GM19035 (cell line): Measurements from ENCODE around the gene CFAP157.

Experiments
- ATAC-seq: cut with Tn5 transposase; IDR thresholded peaks from one replicate; pipeline ENCODE4 v1.9.1; 2021; ENCODE audit not compliant: unreplicated experiment

CFAP157 gene

DNA sequence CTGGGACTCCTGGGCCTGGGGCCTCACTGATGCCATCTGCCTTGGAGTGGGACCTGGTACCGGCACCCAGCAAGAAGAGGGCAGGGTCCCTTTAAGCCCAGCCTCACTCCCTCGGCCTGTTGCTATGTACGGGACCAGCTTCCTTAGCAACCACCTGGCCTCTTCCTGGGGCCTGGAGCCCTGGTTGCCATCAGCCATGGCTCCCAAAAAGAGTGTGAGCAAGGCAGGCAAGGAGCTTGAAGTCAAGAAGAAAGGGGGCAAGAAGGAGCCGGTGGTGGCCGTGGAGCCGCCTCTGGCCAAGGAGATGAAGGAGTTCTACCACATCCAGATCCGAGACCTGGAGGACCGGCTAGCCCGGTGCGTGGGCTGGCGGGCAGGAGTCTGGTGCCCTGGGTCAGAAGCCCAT is at the start of gene CFAP157:
CFAP157 (plus strand) TSS at position 153 of the 406 bp plus-strand sequence; CDS start at position 197, 44 bp downstream.
- no peak for ATAC-seq

DNA sequence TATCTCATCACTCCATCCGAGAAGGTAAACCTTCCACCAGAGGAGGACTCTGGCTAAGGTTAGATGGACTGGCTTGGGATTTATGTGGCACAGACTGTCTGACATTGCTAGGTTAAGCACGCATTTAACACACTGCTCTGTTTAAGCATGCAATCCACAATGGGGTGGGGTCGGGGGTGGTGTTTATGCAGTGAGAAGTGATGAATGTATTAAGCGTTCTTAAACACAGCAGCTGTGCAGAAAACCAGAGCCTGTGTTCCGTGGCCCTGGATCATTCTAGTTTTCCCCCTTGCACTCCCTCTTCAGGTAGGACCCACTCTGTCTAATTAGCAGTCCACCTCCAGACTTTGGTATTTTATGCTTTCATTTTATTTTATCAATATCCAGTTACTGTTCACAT is 48.4 kb upstream of the CFAP157 start:
- no peak for ATAC-seq

DNA sequence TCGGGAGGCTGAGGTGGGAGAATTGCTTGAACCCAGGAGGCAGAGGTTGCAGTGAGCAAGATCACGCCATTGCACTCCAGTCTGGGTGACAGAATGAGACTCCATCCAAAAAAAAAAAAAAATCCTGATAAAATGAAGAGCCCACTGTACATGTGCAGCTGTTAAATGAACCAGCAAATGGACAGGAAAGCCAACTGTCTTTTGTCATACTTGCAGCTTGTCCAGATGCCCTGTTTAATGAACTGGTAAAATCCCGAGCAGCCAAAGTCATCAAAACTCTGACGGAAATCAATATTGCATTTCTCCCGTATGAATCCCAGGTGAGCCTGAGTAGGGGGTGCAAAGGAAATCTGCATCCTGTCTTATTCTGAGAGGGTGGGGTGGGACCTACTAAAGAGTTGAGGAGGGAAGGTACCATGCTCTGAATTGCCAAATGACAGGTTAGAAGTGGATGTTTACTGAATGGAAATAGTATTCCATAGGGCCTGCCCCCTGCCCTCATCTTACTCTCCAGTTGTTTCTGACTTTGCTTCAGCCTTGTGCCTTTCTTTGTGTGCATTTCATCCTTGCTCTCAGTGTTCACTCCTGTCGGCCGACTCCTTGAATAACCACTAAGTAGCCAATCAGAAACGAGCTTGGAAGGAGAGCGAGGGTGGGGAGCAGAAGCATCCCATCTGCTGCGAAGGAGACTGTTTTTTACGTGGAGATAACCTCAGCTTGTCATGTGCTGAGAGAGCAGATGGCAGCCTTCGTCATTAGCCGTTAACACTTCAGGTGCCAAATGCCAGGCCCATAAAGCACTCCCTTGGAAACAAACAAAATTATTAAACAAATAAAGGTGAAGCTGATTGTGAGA is 45.7 kb upstream of the CFAP157 start:
- no peak for ATAC-seq

- ATAC-seq = no peak
Measured at GRCh38 chr9:127662617-127663016, 44.2 kb upstream of the CFAP157 start.

- ATAC-seq = no peak
Measured at GRCh38 chr9:127664324-127664677, 42.5 kb upstream of the CFAP157 start.

GRCh38 chr9:127664678-127665507 is 41.9 kb upstream of the CFAP157 start:
- ATAC-seq = no peak

DNA sequence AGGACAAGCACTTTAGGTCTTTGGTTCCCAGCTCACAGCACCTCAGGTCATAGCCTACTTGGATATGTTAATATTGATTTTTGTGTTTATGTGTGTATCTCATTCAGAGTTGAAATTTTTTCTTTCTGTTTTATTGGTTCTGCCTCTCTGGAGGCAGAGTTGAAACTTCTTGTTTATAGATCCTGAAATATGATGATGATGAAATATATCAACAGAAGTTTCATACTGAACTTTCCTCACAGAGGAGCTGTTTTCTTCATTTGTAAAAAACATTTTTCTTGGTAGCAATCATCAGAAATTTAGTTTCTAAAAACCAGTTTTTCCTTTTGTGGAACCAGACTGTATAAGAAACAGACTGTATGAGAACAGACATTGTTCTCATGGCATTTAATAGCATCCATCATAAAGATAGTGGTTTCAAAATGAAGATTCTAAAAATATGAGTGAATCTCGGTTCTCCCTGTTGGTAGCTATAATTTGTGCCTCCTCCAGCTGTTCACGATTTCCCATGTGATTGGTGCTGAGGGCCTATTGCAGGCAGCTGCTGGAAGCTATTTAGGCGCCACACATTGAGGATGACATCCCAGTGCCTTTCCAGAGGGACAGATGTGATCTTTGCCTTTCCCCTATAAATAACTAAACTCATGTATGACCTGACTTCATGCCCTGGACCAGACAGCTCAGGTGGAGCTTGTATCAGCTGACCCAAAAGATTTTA is 39.5 kb upstream of the CFAP157 start:
- no peak for ATAC-seq

GRCh38 chr9:127667906-127668305 is 38.9 kb upstream of the CFAP157 start:
- no peak for ATAC-seq

GRCh38 chr9:127673234-127673633 is 33.6 kb upstream of the CFAP157 start:
- ATAC-seq = no peak

DNA sequence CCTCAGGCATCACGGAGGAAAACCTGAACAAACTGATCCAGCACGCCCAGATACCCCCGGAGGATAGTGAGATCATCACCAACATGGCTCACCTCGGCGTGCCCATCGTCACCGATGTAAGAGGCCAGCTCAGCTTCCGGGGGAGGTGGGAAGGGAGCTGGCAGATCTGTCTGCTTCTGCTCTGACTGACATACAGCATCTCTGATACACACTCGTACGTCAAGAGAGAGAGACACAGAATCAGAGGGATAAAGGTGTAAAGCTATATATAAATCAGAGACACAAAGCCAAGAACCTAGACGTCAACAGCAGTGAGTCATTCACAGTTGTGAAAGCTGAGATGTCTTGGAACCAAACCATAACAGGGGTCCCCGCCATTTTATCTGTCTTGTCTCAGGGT is 30.1 kb upstream of the CFAP157 start:
- no peak for ATAC-seq

GRCh38 chr9:127679506-127679905 is 27.3 kb upstream of the CFAP157 start:
- ATAC-seq = no peak

DNA sequence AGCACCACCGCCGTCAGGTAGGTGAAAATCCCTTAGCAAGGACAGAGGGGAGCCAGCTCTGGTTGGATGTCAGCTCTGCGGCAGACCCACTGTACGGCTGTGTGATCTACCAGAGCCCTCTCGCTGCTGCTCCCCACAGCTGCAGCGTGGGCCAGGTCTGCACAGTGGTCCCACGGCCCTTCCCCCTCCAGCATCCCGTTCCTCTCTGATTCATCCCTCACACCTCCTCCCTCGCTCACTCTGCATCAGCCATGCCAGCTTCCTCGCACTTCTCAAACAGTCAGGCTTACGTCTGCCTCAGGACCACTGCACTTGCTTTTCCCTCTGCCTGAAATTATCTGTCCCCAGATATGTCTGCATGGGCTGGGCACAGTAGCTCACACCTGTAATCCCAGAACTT is 26.6 kb upstream of the CFAP157 start:
- ATAC-seq = no peak

- ATAC-seq = no peak
Measured at GRCh38 chr9:127680846-127681245, 25.9 kb upstream of the CFAP157 start.

DNA sequence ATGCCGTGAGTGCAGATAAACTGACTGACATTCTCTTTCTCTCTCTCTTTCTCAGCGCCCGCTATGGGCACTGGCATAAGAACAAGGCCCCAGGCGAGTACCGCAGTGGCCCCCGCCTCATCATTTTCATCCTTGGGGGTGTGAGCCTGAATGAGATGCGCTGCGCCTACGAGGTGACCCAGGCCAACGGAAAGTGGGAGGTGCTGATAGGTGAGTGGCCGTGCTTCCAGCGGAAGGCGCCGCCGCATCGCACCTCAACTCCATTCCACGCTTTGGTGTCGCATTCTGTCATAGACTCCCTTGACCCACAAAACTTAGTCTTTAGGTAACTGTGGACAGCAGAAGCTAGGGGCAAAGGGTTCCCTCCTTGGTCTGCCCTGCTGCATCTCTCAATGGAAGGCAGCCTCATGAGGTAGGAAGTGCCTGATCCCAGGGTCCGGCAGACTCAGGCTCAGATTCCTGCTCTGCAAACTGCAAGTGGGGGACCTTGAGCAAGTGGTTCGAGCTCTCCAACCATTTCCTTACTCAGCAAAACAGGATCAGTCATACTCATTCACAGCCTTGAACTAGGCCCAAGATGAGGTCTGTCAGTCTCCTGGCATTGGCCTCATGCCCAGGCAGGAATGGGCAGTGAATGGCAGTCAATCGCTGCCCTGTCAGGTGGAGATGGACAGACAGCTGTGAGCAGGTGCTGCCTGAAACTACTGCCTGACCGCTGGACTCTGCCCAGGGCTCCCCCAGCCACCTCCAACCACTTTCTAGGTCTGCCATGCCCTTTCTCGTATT is 24.2 kb upstream of the CFAP157 start:
- ATAC-seq = no peak

DNA sequence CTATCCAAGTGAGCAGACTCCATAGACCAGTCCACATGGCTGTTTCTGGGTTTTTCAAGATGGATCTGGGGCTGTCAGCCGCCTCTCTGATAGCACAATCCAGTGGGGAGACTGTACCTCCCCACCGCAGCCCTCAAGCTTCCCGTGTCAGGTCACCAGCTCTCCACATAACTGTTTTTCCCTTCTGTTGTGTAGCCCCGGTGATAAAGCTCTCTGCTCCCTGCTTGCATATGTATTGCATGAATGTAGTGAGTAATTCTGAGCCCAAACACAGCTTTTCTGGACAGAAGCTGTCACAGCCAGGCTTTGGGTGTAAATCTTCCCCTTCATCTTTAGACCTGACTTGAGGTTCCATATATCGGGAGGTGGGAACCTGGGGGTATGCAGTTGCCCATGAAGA is 23.1 kb upstream of the CFAP157 start:
- ATAC-seq = no peak

GRCh38 chr9:127684576-127684975 is 22.2 kb upstream of the CFAP157 start:
- ATAC-seq = no peak

DNA sequence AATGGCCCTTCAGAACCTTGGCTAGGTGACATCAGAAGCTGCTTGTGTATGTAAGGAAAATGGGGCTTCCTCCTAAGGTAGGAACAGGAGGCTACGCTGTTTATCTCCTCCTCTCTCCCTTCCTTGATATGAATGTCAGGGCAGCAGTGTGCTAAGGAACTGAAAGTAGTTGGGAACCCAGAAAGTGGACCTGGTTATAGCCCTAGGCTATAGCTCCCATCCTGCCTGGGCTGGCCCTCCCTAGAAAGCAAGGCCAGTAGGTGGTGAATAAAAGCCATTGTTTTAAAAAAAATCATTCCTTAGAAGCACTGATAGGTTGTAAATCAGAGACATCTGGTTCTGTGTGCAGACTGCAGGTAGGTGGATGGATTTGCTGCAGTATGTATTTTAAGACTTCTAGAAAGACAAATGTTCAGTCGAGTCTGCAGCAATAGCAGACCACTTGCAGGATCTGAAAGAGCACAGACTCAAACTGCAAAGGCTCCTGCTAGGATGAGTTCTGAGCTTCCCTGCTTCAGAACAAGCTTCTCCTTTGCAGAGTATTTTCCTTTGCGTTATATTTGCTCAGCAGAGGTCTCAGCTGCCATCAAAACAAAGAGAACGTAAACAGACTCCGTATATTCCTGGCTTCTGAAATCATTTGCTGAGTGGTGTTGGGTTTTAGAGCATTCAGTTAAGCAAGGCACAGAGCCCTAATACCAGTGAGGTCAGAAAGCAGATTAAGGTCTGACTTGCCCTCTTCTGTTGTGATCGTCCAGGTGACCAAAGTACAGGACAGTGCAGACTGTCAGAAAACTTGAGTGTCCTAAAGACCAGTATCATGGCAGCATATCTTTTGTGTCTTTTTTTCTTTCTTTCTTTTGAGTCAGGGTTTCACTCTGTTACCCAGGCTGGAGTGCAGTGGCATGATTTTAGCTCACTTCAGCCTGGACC is 20.1 kb upstream of the CFAP157 start:
- no peak for ATAC-seq

DNA sequence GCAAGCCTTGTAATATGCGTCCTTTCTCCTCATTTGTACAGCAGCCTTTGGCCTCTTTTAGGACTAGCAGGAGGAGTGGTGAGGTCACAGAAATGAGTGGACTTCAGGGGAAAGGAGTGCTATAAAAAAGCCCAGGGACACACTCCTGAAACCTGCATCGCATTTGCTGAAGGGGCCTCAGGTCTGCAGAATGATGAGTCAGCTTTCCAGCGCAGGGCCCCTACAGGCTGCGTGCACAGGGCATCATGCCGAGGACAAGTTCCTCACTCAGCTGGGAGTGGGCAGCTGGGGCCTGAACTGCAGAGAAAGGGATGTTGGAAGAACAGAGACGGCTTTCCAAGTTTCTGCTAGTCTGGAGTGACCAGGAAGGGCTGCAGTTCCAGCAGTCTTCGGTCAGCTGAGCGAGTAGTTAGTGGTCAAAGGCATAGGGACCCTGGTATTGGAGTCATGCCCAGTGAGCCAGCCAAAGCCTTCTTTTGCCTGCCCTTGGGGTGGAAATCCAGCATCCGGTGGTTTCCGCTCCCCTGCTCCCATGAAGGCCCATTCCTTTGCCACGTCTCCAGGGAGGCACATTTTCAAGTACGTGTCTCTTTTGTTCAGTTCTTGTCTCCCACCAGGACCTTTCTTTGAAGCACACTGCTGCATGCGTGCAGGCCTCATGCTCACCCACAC is 17.3 kb upstream of the CFAP157 start:
- no peak for ATAC-seq

DNA sequence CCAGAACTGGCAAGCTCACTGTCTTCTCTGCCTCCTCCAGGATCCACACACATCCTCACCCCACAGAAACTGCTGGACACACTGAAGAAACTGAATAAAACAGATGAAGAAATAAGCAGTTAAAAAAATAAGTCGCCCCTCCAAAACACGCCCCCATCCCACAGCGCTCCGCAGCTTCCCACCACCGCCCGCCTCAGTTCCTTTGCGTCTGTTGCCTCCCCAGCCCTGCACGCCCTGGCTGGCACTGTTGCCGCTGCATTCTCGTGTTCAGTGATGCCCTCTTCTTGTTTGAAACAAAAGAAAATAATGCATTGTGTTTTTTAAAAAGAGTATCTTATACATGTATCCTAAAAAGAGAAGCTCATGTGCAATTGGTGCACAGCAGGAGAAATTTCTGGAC is 16.1 kb upstream of the CFAP157 start:
- no peak for ATAC-seq
